PC-3 (cell line): ENCODE results near the gene KAZN. TPM values are rescaled to one million over a fixed set of nuclear protein-coding genes. Genes with fewer than 3 reads are reported as not detected.

Experiments used
- ATAC-seq: fragments of 200-7000 bp; cut with Tn5 transposase; 2 replicates; pipeline ENCODE4 v1.9.1; 2020; ENCODE audit warnings: mild to moderate bottlenecking, moderate library complexity
- BruUV-seq: library from RNA; stranded (reverse); fragments of 400-500 nt; replicated peaks from 2 replicates; lab custom pipeline; 2021; lab: Mats Ljungman, UMichigan
- CTCF ChIA-PET: fragments of 300-600 bp; sonication (Branson Sonifier 250); formaldehyde crosslinking; loops from one replicate; lab custom pipeline; 2022; ENCODE audit warnings: antibody characterized with exemption; lab: Charles Lee
- POLR2A ChIA-PET: fragments of 300-600 bp; sonication (Branson Sonifier 250); formaldehyde crosslinking; loops from one replicate; lab custom pipeline; 2022; ENCODE audit warnings: antibody characterized with exemption; ENCODE audit not compliant: unreplicated experiment; lab: Charles Lee
- DNase-seq: peaks from one replicate; pipeline ENCODE4 v3.0.0-alpha.2; 2015
- H2AFZ ChIP-seq: fragments of 300-600 bp; sonication (generic); 2 replicates; pipeline ENCODE4 v1.6.0; 2016; ENCODE audit warnings: antibody characterized with exemption, low read length
- H3F3A ChIP-seq: fragments of 300-600 bp; sonication (generic); one replicate; pipeline ENCODE4 v1.6.0; 2017; ENCODE audit warnings: antibody characterized with exemption, low read length, control low read depth, mild to moderate bottlenecking; ENCODE audit not compliant: unreplicated experiment
- H3K27ac ChIP-seq: fragments of 300-600 bp; sonication (generic); 2 replicates; pipeline ENCODE4 v1.5.1; 2016; ENCODE audit warnings: mild to moderate bottlenecking, low read length
- H3K27me3 ChIP-seq: fragments of 300-600 bp; sonication (generic); 2 replicates; pipeline ENCODE4 v1.6.1; 2016; ENCODE audit warnings: low read length, mixed read lengths
- H3K36me3 ChIP-seq: fragments of 300-600 bp; sonication (generic); 2 replicates; pipeline ENCODE4 v1.6.1; 2016; ENCODE audit warnings: low read depth, mixed run types, low read length, mixed read lengths
- H3K4me1 ChIP-seq: fragments of 300-600 bp; sonication (generic); 2 replicates; pipeline ENCODE4 v1.5.1; 2016; ENCODE audit warnings: low read length; ENCODE audit not compliant: insufficient read depth
- H3K4me2 ChIP-seq: fragments of 300-600 bp; sonication (generic); 2 replicates; pipeline ENCODE4 v1.6.0; 2016; ENCODE audit warnings: low read length
- H3K4me3 ChIP-seq: fragments of 300-600 bp; sonication (generic); 2 replicates; pipeline ENCODE4 v1.5.1; 2016; ENCODE audit warnings: mild to moderate bottlenecking, low read length, mixed read lengths
- H3K79me2 ChIP-seq: fragments of 300-600 bp; sonication (generic); 2 replicates; pipeline ENCODE4 v1.6.1; 2017; ENCODE audit warnings: low read length, mixed read lengths
- H3K9ac ChIP-seq: fragments of 300-600 bp; sonication (generic); 2 replicates; pipeline ENCODE4 v1.6.0; 2016; ENCODE audit warnings: mild to moderate bottlenecking, low read length
- H3K9me2 ChIP-seq: fragments of 300-600 bp; sonication (generic); replicated peaks from 2 replicates; pipeline ENCODE4 v1.6.1; 2016; ENCODE audit warnings: mixed run types, low read length, mixed read lengths
- H3K9me3 ChIP-seq: fragments of 300-600 bp; sonication (generic); 2 replicates; pipeline ENCODE4 v1.6.1; 2016; ENCODE audit warnings: low read length, mixed read lengths
- H4K20me1 ChIP-seq: fragments of 300-600 bp; sonication (generic); 2 replicates; pipeline ENCODE4 v1.6.1; 2016; ENCODE audit warnings: low read length, mixed read lengths
- EZH2 ChIP-seq: fragments of 300-600 bp; sonication (generic); IDR thresholded peaks from one replicate; pipeline ENCODE4 v1.6.1; 2017; ENCODE audit warnings: antibody characterized with exemption, mild to moderate bottlenecking, low read length; ENCODE audit not compliant: unreplicated experiment
- EZH2phosphoT487 ChIP-seq: fragments of 300-600 bp; sonication (generic); IDR thresholded peaks from 2 replicates; pipeline ENCODE4 v1.6.1; 2018; ENCODE audit warnings: mild to moderate bottlenecking, antibody characterized with exemption, low read length, borderline replicate concordance
- intact Hi-C: fragments of 100-400 bp; cut with micrococcal nuclease; formaldehyde crosslinking; loops from 2 replicates; pipeline ENCODE4 v1.9.0; 2023
- total RNA-seq: library from RNA; depleted of rRNA; stranded (reverse); fragments of >200 nt; gene quantifications from 2 replicates; pipeline ENCODE4 v1.2.3, GENCODE V29; 2014
- TF ChIP-seq, protein P1 (sequence below): fragments of 300-600 bp; sonication (generic); conservative IDR thresholded peaks from 2 replicates; pipeline ENCODE4 v1.5.1; 2017; ENCODE audit warnings: antibody characterized with exemption, low read depth, mild to moderate bottlenecking, low read length

KAZN gene
- total RNA-seq, 1 experiment from 2014 or later, result 2.0 TPM

GRCh38 chr1:14636897-14637632, 38.6 kb downstream of the KAZN start:
- ATAC-seq, result no peak
- intact Hi-C loops, result no loop called here
- H3K9ac ChIP-seq, result no peak overlapping the region

DNA sequence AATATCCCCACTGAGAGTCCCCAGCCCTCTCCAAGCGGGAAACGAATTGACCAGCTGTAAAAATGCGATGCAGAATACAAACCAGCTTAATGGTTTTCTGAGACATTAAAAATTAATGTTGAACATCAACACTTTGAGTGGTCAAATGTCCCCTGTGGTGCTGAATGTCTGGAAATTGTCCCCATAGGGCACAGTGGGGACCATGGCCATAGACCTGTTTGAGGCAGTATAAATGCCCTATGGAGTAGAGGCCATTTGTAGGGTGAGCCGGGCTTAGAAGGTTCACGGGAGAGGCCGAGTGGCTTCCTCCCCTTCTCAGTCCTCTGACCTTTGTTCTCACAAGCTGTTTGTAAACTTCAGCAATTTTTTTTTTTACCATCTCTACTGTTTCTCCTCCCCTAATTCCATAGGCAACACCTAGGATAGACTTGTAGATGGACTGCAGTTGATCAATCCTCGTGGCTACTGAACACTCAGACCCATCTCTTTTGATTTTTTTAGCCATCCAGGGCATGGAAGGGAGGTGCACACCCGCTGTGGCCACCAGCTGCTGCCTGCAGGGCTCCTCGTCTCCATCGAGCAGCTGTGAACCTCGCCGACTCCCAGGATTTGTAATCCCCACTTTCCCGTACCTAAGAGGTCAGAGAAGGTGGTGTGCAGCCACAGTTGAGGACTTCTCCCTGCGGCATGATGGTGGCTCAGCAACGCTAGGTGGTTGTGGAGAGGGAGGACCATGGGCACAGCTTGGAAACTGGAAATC, 41.0 kb downstream of the KAZN start:
- Histone ChIP-seq H2AFZ (no peak overlapping the region), H3K36me3 (no peaks in the 10 kb centered on the region), H3K4me3 (no peak overlapping the region), H3K4me1 (no peaks in the 10 kb centered on the region), H3K9me3 (no peaks in the 10 kb centered on the region), H3K4me2 (no peak overlapping the region), H3K9me2 (no peaks in the 10 kb centered on the region), H3K27me3 (0 out of 2 replicates have a peak, but pooled peaks cover 5% of the 10 kb centered on the region), H3K79me2 (no peaks in the 10 kb centered on the region), H3K27ac (no peak overlapping the region), H3K9ac (no peak overlapping the region), H3F3A (no peaks in the 10 kb centered on the region), H4K20me1 (no peaks in the 10 kb centered on the region)
- DNase-seq, result no peak
- ChIA-PET CTCF (no interaction called here), POLR2A (no interaction called here)
- TF ChIP-seq EZH2 (no peak), EZH2phosphoT487 (no peak)
- TF ChIP-seq, protein P1, sequence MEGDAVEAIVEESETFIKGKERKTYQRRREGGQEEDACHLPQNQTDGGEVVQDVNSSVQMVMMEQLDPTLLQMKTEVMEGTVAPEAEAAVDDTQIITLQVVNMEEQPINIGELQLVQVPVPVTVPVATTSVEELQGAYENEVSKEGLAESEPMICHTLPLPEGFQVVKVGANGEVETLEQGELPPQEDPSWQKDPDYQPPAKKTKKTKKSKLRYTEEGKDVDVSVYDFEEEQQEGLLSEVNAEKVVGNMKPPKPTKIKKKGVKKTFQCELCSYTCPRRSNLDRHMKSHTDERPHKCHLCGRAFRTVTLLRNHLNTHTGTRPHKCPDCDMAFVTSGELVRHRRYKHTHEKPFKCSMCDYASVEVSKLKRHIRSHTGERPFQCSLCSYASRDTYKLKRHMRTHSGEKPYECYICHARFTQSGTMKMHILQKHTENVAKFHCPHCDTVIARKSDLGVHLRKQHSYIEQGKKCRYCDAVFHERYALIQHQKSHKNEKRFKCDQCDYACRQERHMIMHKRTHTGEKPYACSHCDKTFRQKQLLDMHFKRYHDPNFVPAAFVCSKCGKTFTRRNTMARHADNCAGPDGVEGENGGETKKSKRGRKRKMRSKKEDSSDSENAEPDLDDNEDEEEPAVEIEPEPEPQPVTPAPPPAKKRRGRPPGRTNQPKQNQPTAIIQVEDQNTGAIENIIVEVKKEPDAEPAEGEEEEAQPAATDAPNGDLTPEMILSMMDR, result no peak
- no TSS peak for BruUV-seq
- ATAC-seq, result no peak
- intact Hi-C loops, result no loop called here

More at GRCh38 chr1:14636897-14637632, 38.6 kb downstream of the KAZN start:
- Histone ChIP-seq H3K79me2 (no peaks in the 10 kb centered on the region), H2AFZ (no peak overlapping the region), H3K27me3 (0 out of 2 replicates have a peak, but pooled peaks cover 5% of the 10 kb centered on the region), H3K9me2 (no peaks in the 10 kb centered on the region), H3K27ac (no peak overlapping the region), H3K4me2 (no peak overlapping the region), H3K4me1 (no peaks in the 10 kb centered on the region), H3K9me3 (no peaks in the 10 kb centered on the region), H3F3A (no peaks in the 10 kb centered on the region), H3K4me3 (no peak overlapping the region), H3K36me3 (no peaks in the 10 kb centered on the region), H4K20me1 (no peaks in the 10 kb centered on the region)
- no peak for DNase-seq
- CTCF ChIA-PET, result no interaction called here
- POLR2A ChIA-PET, result no interaction called here
- BruUV-seq, result no TSS peak
- TF ChIP-seq, protein P1, result no peak

- POLR2A ChIA-PET, result no interaction called here
- intact Hi-C loops, result no loop called here
- Histone ChIP-seq H3K36me3 (no peaks in the 10 kb centered on the region), H3K79me2 (no peaks in the 10 kb centered on the region), H3K9me3 (no peaks in the 10 kb centered on the region), H3K4me3 (no peak overlapping the region), H2AFZ (no peak overlapping the region), H3K4me1 (no peaks in the 10 kb centered on the region), H3K9me2 (no peaks in the 10 kb centered on the region), H3K4me2 (no peak overlapping the region), H3F3A (no peaks in the 10 kb centered on the region), H3K27ac (no peak overlapping the region), H3K9ac (no peak overlapping the region), H3K27me3 (no peaks in the 10 kb centered on the region), H4K20me1 (no peaks in the 10 kb centered on the region)
- ATAC-seq, result no peak
- DNase-seq, result no peak
- no peak for TF ChIP-seq EZH2
- TF ChIP-seq, protein P1, result no peak
- TF ChIP-seq EZH2phosphoT487, result no peak
- CTCF ChIA-PET, result no interaction called here
- BruUV-seq, result no TSS peak
Measured at GRCh38 chr1:14642712-14643111, 44.2 kb downstream of the KAZN start.
